ENCODE measurements around the gene CCDC57.

CCDC57 gene

GRCh38 chr17:82164853-82165252 lies 47.8 kb downstream of the CCDC57 start:
- Histone ChIP-seq H3K4me1 (ENCODE audit: control insufficient read depth, insufficient read depth, low read length) (no peaks in the 10 kb centered on the region), H3K9ac (ENCODE audit: low read length) (no peak overlapping the region), H3K4me3 (ENCODE audit: low read depth, low read length) (no peak overlapping the region), H3K36me3 (ENCODE audit: control insufficient read depth, insufficient read depth, low read length) (peaks cover 29% of the 10 kb centered on the region), H3K27ac (ENCODE audit: low read depth, low read length) (no peak overlapping the region), H3K9me3 (ENCODE audit: control insufficient read depth, insufficient read depth, low read depth, low read length) (no peaks in the 10 kb centered on the region), H3K27me3 (ENCODE audit: control insufficient read depth, insufficient read depth, low read length) (peaks cover 5% of the 10 kb centered on the region; the same call in 1 of the 2 replicates)

GRCh38 chr17:82161216-82161615 lies 51.4 kb downstream of the CCDC57 start:
- no peaks in the 10 kb centered on the region for H3K9me3 ChIP-seq (ENCODE audit: control insufficient read depth, insufficient read depth, low read depth, low read length)

GRCh38 chr17:82160075-82160474 lies 52.6 kb downstream of the CCDC57 start:
- H3K27me3 ChIP-seq (ENCODE audit: control insufficient read depth, insufficient read depth, low read length), result no peaks in the 10 kb centered on the region
- no peaks in the 10 kb centered on the region for H3K4me1 ChIP-seq (ENCODE audit: control insufficient read depth, insufficient read depth, low read length)
- no peak overlapping the region for H3K9ac ChIP-seq (ENCODE audit: low read length)
- H3K9me3 ChIP-seq (ENCODE audit: control insufficient read depth, insufficient read depth, low read depth, low read length), result no peaks in the 10 kb centered on the region
- no peak overlapping the region for H3K27ac ChIP-seq (ENCODE audit: low read depth, low read length)
- H3K36me3 ChIP-seq (ENCODE audit: control insufficient read depth, insufficient read depth, low read length), result peaks cover 33% of the 10 kb centered on the region
- no peak overlapping the region for H3K4me3 ChIP-seq (ENCODE audit: low read depth, low read length)

More at GRCh38 chr17:82161216-82161615, 51.4 kb downstream of the CCDC57 start:
- no peak overlapping the region for H3K27ac ChIP-seq (ENCODE audit: low read depth, low read length)
- no peak overlapping the region for H3K9ac ChIP-seq (ENCODE audit: low read length)
- H3K27me3 ChIP-seq (ENCODE audit: control insufficient read depth, insufficient read depth, low read length), result no peaks in the 10 kb centered on the region
- no peaks in the 10 kb centered on the region for H3K4me1 ChIP-seq (ENCODE audit: control insufficient read depth, insufficient read depth, low read length)
- H3K4me3 ChIP-seq (ENCODE audit: low read depth, low read length), result no peak overlapping the region
- peaks cover 33% of the 10 kb centered on the region for H3K36me3 ChIP-seq (ENCODE audit: control insufficient read depth, insufficient read depth, low read length)

GRCh38 chr17:82158825-82159224 lies 53.8 kb downstream of the CCDC57 start:
- Histone ChIP-seq H3K4me3 (ENCODE audit: low read depth, low read length) (no peak overlapping the region), H3K9ac (ENCODE audit: low read length) (no peak overlapping the region), H3K27ac (ENCODE audit: low read depth, low read length) (no peak overlapping the region), H3K4me1 (ENCODE audit: control insufficient read depth, insufficient read depth, low read length) (no peaks in the 10 kb centered on the region), H3K27me3 (ENCODE audit: control insufficient read depth, insufficient read depth, low read length) (no peaks in the 10 kb centered on the region), H3K36me3 (ENCODE audit: control insufficient read depth, insufficient read depth, low read length) (peaks cover 36% of the 10 kb centered on the region), H3K9me3 (ENCODE audit: control insufficient read depth, insufficient read depth, low read depth, low read length) (no peaks in the 10 kb centered on the region)

GRCh38 chr17:82157046-82158035 lies 55.3 kb downstream of the CCDC57 start:
- H3K27ac ChIP-seq (ENCODE audit: low read depth, low read length), result no peak overlapping the region
- H3K36me3 ChIP-seq (ENCODE audit: control insufficient read depth, insufficient read depth, low read length), result peaks cover 27% of the 10 kb centered on the region
- H3K4me3 ChIP-seq (ENCODE audit: low read depth, low read length), result no peak overlapping the region
- H3K9me3 ChIP-seq (ENCODE audit: control insufficient read depth, insufficient read depth, low read depth, low read length), result no peaks in the 10 kb centered on the region
- H3K4me1 ChIP-seq (ENCODE audit: control insufficient read depth, insufficient read depth, low read length), result no peaks in the 10 kb centered on the region
- H3K27me3 ChIP-seq (ENCODE audit: control insufficient read depth, insufficient read depth, low read length), result no peaks in the 10 kb centered on the region
- H3K9ac ChIP-seq (ENCODE audit: low read length), result no peak overlapping the region

- H3K27me3 ChIP-seq (ENCODE audit: control insufficient read depth, insufficient read depth, low read length), result no peaks in the 10 kb centered on the region
- no peak overlapping the region for H3K9ac ChIP-seq (ENCODE audit: low read length)
- no peaks in the 10 kb centered on the region for H3K4me1 ChIP-seq (ENCODE audit: control insufficient read depth, insufficient read depth, low read length)
- no peaks in the 10 kb centered on the region for H3K9me3 ChIP-seq (ENCODE audit: control insufficient read depth, insufficient read depth, low read depth, low read length)
- H3K27ac ChIP-seq (ENCODE audit: low read depth, low read length), result no peak overlapping the region
- no peak overlapping the region for H3K4me3 ChIP-seq (ENCODE audit: low read depth, low read length)
- peaks cover 26% of the 10 kb centered on the region for H3K36me3 ChIP-seq (ENCODE audit: control insufficient read depth, insufficient read depth, low read length)
These were observed 56.2 kb downstream of the CCDC57 start for GRCh38 chr17:82156284-82156925.

GRCh38 chr17:82155606-82156005 lies 57.0 kb downstream of the CCDC57 start:
- Histone ChIP-seq H3K4me1 (ENCODE audit: control insufficient read depth, insufficient read depth, low read length) (no peaks in the 10 kb centered on the region), H3K27me3 (ENCODE audit: control insufficient read depth, insufficient read depth, low read length) (no peaks in the 10 kb centered on the region), H3K9ac (ENCODE audit: low read length) (no peak overlapping the region), H3K9me3 (ENCODE audit: control insufficient read depth, insufficient read depth, low read depth, low read length) (no peaks in the 10 kb centered on the region), H3K4me3 (ENCODE audit: low read depth, low read length) (no peak overlapping the region), H3K36me3 (ENCODE audit: control insufficient read depth, insufficient read depth, low read length) (peaks cover 21% of the 10 kb centered on the region), H3K27ac (ENCODE audit: low read depth, low read length) (no peak overlapping the region)

- Histone ChIP-seq H3K9me3 (ENCODE audit: control insufficient read depth, insufficient read depth, low read depth, low read length) (no peaks in the 10 kb centered on the region), H3K27ac (ENCODE audit: low read depth, low read length) (no peak overlapping the region), H3K9ac (ENCODE audit: low read length) (no peak overlapping the region), H3K4me1 (ENCODE audit: control insufficient read depth, insufficient read depth, low read length) (no peaks in the 10 kb centered on the region), H3K27me3 (ENCODE audit: control insufficient read depth, insufficient read depth, low read length) (no peaks in the 10 kb centered on the region), H3K4me3 (ENCODE audit: low read depth, low read length) (no peak overlapping the region), H3K36me3 (ENCODE audit: control insufficient read depth, insufficient read depth, low read length) (peaks cover 17% of the 10 kb centered on the region)
These were observed 57.7 kb downstream of the CCDC57 start for GRCh38 chr17:82154881-82155331.

GRCh38 chr17:82153745-82154375 lies 58.8 kb downstream of the CCDC57 start:
- no peaks in the 10 kb centered on the region for H3K4me1 ChIP-seq (ENCODE audit: control insufficient read depth, insufficient read depth, low read length)
- H3K9ac ChIP-seq (ENCODE audit: low read length), result no peak overlapping the region
- H3K27me3 ChIP-seq (ENCODE audit: control insufficient read depth, insufficient read depth, low read length), result no peaks in the 10 kb centered on the region
- H3K9me3 ChIP-seq (ENCODE audit: control insufficient read depth, insufficient read depth, low read depth, low read length), result no peaks in the 10 kb centered on the region
- H3K4me3 ChIP-seq (ENCODE audit: low read depth, low read length), result no peak overlapping the region
- no peak overlapping the region for H3K27ac ChIP-seq (ENCODE audit: low read depth, low read length)
- peaks cover 14% of the 10 kb centered on the region for H3K36me3 ChIP-seq (ENCODE audit: control insufficient read depth, insufficient read depth, low read length)

- H3K36me3 ChIP-seq (ENCODE audit: control insufficient read depth, insufficient read depth, low read length), result peaks cover 13% of the 10 kb centered on the region; the same call in 1 of the 2 replicates
- H3K9ac ChIP-seq (ENCODE audit: low read length), result no peak overlapping the region
- no peaks in the 10 kb centered on the region for H3K27me3 ChIP-seq (ENCODE audit: control insufficient read depth, insufficient read depth, low read length)
- H3K4me1 ChIP-seq (ENCODE audit: control insufficient read depth, insufficient read depth, low read length), result no peaks in the 10 kb centered on the region
- H3K9me3 ChIP-seq (ENCODE audit: control insufficient read depth, insufficient read depth, low read depth, low read length), result no peaks in the 10 kb centered on the region
- H3K4me3 ChIP-seq (ENCODE audit: low read depth, low read length), result no peak overlapping the region
- no peak overlapping the region for H3K27ac ChIP-seq (ENCODE audit: low read depth, low read length)
These were observed 59.3 kb downstream of the CCDC57 start for GRCh38 chr17:82153295-82153691.

Measured in HUES6 (cell line).